GM18519 (cell line): Measurements from ENCODE around the gene DMRT2.

Source experiments
- ATAC-seq: cut with Tn5 transposase; IDR thresholded peaks from one replicate; pipeline ENCODE4 v1.9.1; 2021; ENCODE audit warnings: mild to moderate bottlenecking, moderate library complexity; ENCODE audit not compliant: unreplicated experiment, low FRiP score

DMRT2 gene

GRCh38 chr9:1046639-1047572 is 3.3 kb upstream of the DMRT2 start:
- ATAC-seq = no peak

DNA sequence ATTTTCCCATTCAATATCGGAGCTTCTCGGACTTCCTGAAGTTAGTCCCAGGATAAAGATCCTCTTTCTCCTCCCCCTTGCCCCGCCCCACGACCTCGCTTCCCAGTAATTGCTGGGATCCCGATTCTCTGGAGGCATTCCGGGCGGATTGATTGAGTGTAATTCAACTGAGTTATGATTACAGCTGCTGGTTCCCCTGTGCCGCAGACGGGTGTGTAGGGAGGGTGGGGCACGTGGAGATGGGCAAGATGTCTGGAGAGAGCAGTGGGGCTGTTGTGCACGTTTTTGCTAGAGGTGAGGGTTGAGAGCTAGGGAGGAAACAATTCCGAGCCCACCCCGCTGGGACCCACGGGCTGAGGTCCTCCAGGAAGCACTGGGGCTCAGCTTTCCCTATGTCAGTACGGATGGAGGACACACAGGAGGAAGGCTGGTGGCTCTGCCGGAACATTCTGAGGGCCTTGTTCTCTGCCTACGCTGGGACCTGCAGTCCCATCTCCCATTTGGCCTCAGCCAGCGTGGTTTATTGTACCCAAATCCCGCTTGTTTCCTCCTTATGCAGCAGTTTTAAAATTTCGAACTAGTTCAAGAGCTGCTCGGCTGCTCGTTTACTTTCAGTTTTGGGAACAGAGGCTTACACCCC is 2.4 kb upstream of the DMRT2 start:
- no peak for ATAC-seq

GRCh38 chr9:1048231-1048619 is 1.9 kb upstream of the DMRT2 start:
- ATAC-seq = no peak

- ATAC-seq = no peak
Observed at GRCh38 chr9:1048811-1049210, 1.3 kb upstream of the DMRT2 start.

DNA sequence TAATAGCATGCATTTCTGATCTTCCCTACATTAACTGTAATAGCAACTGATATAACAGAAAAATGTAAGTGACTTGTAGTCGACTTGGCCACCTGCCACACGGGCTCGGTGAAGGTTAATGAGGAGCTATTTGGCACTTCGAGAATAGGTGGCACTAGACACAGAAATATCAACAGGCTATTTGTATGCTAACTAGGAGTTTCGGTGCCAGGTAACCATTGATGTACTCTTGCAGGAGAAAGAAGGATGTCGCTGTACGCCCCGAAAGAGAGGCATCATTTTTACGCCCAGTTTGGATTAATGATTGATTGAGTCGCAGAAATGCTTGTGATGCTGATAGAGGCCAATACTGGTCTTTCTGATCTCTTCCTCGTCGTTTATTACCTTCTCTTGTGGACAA is 516 bp upstream of the DMRT2 start:
- ATAC-seq = no peak

DNA sequence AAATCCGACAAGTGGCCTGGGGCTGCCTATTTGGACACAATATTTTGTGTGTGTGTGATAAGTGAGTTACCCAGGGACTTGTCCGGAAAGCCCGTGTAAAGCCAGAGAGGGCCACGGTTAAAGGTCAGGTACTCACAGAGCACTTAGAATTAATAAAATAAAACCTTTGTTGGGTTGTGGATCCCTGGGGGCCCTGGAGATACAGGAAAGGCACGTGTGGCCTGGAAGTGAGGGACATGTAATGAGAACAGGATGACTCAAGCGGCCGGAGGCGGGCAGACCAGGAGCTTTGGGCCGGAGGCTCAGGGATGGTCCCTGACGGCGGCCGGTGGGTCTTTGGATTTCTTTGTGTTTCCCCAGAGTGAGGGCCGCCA is 1.0 kb downstream of the DMRT2 start:
- ATAC-seq = no peak

GRCh38 chr9:1051584-1052275 is 1.6 kb downstream of the DMRT2 start:
- no peak for ATAC-seq

DNA sequence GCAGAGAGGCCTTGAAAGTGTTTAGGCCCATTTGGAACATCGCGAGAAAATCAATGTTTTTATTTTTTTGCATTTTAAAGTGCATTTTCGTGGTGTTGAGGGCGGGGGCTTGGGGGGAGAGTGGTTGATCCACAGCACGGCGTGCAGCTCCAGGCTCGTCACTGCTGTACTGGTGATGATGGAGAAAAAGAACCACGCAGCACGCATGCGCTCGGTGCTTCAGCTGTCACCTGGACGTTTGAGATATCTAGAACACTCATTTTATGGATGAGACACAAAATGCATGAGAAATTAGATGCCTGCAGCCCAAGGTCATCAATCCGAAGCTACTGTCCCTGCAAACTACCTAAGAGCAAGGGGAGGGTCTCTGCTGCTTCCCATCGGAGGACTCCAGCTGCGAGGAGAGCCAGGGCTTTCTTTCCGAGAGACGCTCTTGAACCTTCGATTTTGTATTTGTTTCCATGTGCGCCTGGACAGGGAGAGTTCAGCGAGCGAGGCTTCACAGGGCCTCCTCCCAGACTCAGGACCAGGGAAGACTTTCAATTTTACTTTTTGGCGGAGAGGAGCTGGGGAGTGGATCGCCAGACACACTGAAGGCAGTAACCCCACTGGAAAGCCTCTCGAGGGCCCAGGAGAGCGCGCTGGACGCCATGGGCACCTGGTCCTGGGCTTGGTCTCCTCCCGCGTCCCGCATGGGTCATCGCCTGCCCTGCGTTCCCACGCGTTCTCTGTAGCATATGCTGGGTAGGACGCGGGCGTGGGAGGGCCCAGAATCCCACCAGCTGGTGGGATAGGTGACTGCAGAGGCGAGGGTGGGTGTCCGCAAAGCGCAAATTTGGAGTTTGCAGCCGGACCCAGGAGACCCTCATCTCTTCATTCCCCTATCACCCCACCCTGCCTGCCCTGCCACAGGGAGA is 2.5 kb downstream of the DMRT2 start:
- no peak for ATAC-seq

- ATAC-seq = no peak
Observed at GRCh38 chr9:1053282-1053621, 3.1 kb downstream of the DMRT2 start.

GRCh38 chr9:1053986-1054425 is 3.8 kb downstream of the DMRT2 start:
- no peak for ATAC-seq

- ATAC-seq = no peak
Observed at GRCh38 chr9:1055166-1055565, 5.0 kb downstream of the DMRT2 start.

DNA sequence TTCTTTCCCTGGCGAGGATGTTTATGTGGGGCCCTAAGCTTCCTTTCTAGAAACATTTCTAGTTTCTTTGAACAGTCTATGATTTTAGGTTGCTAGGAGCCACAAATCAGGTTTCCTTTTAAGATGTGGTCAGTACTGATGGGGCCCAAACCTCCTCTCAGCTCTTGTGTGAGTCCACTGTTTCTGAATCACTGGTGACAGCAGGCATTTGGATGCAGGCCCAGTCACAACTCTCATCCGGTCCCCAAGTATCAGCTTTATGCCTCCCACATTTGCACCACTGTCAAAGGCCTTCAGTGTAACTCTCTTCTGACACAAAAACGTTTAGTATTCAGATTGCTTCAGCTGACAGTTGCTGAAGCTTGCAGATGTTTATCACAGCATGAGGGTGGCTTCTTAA is 7.8 kb downstream of the DMRT2 start:
- no peak for ATAC-seq

DNA sequence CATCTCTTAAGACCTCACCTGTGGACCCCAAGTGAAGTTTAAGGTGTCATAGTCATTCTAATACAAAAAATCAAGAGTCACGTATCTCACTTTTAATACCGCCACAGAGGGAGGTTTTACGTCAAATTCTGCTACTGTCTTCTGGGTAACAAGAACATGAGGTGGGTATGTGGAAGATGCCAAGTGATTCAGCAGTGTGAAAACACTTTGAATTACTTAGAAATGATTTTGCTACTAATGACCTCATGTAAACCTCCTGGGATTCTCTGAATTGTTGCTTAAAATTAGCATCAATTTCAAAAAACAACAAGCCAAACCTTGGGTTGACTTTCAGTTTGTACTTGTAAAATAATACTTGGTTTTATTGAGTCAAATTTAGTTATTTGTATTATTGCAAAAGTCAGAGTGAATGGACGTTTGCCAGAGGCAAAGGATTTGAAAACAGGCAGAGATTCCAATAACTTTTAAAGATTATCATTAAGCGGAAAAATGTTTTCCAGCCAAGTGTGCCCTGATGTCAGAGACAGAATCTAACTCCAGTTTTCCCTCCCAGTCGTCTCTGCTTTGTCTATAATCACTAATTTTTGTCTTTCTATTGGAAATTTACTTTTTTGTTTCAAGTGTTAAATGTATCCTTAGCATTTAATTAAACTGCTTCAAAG is 8.8 kb downstream of the DMRT2 start:
- no peak for ATAC-seq

DNA sequence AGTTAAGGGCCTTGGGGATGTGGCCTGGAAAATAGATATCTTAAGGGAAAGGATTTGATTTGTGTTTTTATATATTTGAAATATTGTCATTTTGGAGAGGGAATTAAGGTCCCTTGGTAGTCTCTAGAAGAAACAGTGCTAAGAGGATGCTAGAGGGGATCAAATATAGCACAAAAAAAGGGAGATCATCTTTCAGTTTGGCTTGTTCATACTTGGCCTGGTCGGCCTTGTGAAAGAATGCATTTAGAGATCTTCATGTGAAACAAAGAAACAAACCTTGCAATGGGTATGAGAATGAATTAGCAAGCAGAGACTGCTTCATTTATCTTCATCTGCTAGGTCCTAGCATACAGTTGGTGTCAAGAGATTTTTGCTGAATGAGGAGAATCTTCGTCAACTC is 15.0 kb downstream of the DMRT2 start:
- no peak for ATAC-seq

GRCh38 chr9:1070692-1071091 is 20.5 kb downstream of the DMRT2 start:
- no peak for ATAC-seq

GRCh38 chr9:1071730-1072129 is 21.6 kb downstream of the DMRT2 start:
- no peak for ATAC-seq

- no peak for ATAC-seq
Observed at GRCh38 chr9:1073497-1073896, 23.3 kb downstream of the DMRT2 start.

DNA sequence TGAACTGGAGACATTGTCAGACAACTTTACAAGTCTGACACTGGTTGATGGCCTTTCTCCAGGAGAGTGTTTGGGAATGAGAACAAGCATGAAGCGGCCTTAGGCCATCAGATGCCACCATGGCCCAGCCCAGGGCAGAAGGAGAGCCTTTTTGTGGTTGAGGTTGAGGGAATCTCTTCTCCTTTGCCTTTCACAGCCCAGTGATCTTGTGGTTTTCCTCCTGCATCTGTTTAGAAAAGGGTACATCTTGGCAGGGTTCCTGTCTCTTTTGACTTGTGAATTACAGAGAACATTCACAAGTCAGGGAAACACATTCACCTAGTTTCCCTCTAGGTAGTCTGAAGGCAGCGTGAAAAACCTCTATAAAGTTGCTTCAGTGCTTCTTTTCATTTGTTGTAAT is 27.5 kb downstream of the DMRT2 start:
- ATAC-seq = no peak

GRCh38 chr9:1083325-1083913 is 33.3 kb downstream of the DMRT2 start:
- no peak for ATAC-seq

- ATAC-seq = no peak
Observed at GRCh38 chr9:1085086-1085485, 34.9 kb downstream of the DMRT2 start.
